HEK293 (cell line): ENCODE results near the gene CD83.

Source experiments
- CTCF ChIA-PET: fragments of 350-600 bp; formaldehyde crosslinking; extraction: SDS; loops from one replicate; lab custom pipeline; 2021; ENCODE audit warnings: antibody characterized with exemption; lab: Yijun Ruan, JAX
- POLR2A ChIA-PET: fragments of 300-600 bp; formaldehyde crosslinking; extraction: SDS; loops from one replicate; lab custom pipeline; 2020; ENCODE audit warnings: antibody characterized with exemption, inconsistent platforms; lab: Yijun Ruan, JAX
- H3K27ac ChIP-seq: fragments of 200-500 bp; sonication (Bioruptor generic); 2 replicates; pipeline ENCODE4 v1.5.1; 2014; ENCODE audit warnings: low read depth, low read length, control low read depth, inconsistent platforms; ENCODE audit errors: extremely low read depth
- H3K36me3 ChIP-seq, 2 experiments: fragments of 200-500 bp in 1 of 2; sonication (Bioruptor generic) in 1 of 2; 1 replicate in 1 of 2; 2 replicates in 1 of 2; pipeline ENCODE4 v1.5.1; 2014 to 2017; ENCODE audit warnings: inconsistent platforms in 2 of 2, low read length in 2 of 2; ENCODE audit not compliant: control insufficient read depth in 2 of 2, insufficient read depth in 1 of 2
- H3K4me1 ChIP-seq: fragments of 200-500 bp; sonication (Bioruptor generic); 2 replicates; pipeline ENCODE4 v1.5.1; 2014; ENCODE audit warnings: mild to moderate bottlenecking, low read length, inconsistent platforms; ENCODE audit not compliant: control insufficient read depth, insufficient read depth
- H3K4me3 ChIP-seq: 2 replicates; pipeline ENCODE4 v1.5.1; 2011; ENCODE audit warnings: low read depth, mild to moderate bottlenecking, control low read depth, low read length, moderate library complexity
- H3K9me3 ChIP-seq: fragments of 200-500 bp; sonication (Bioruptor generic); 2 replicates; pipeline ENCODE4 v1.5.1; 2014; ENCODE audit warnings: low read depth, low read length, inconsistent platforms; ENCODE audit not compliant: control insufficient read depth, insufficient read depth
- ATF2 ChIP-seq: fragments of 450-650 bp; formaldehyde crosslinking; IDR thresholded peaks from 2 replicates; pipeline ENCODE4 v1.5.1; 2016; ENCODE audit warnings: missing biosample characterization, missing genetic modification characterization, low read depth
- HOXD13 ChIP-seq: sonication (generic); formaldehyde crosslinking; IDR thresholded peaks from 2 replicates; pipeline ENCODE4 v1.8.0; 2022; ENCODE audit warnings: missing genetic modification reagents, borderline replicate concordance
- KLF9 ChIP-seq: fragments of 450-650 bp; formaldehyde crosslinking; IDR thresholded peaks from 2 replicates; pipeline ENCODE4 v1.5.1; 2016; ENCODE audit warnings: missing biosample characterization, missing genetic modification characterization, low read depth
- PRDM1 ChIP-seq: fragments of 450-650 bp; formaldehyde crosslinking; IDR thresholded peaks from 2 replicates; pipeline ENCODE4; 2016; ENCODE audit warnings: missing biosample characterization, missing genetic modification characterization
- PRDM2 ChIP-seq: fragments of 450-650 bp; formaldehyde crosslinking; IDR thresholded peaks from 2 replicates; pipeline ENCODE4 v1.5.1; 2016; ENCODE audit warnings: missing biosample characterization, missing genetic modification characterization, borderline replicate concordance
- SETDB1 ChIP-seq: IDR thresholded peaks from one replicate; pipeline ENCODE4 v1.6.1; 2017; ENCODE audit warnings: mild to moderate bottlenecking, low read length, moderate library complexity, mixed read lengths; ENCODE audit not compliant: insufficient read length
- SP3 ChIP-seq: fragments of 450-650 bp; formaldehyde crosslinking; IDR thresholded peaks from 2 replicates; pipeline ENCODE4 v1.5.1; 2016; ENCODE audit warnings: missing biosample characterization, missing genetic modification characterization
- ZNF133 ChIP-seq: fragments of 450-650 bp; formaldehyde crosslinking; IDR thresholded peaks from 2 replicates; pipeline ENCODE4 v1.5.1; 2016; ENCODE audit warnings: missing biosample characterization, missing genetic modification characterization
- ZNF16 ChIP-seq: fragments of 450-650 bp; formaldehyde crosslinking; IDR thresholded peaks from 2 replicates; pipeline ENCODE4 v1.5.1; 2016; ENCODE audit warnings: low read depth, missing biosample characterization, missing genetic modification characterization
- ZNF214 ChIP-seq: fragments of 450-650 bp; formaldehyde crosslinking; IDR thresholded peaks from 2 replicates; pipeline ENCODE4 v1.5.1; 2017; ENCODE audit warnings: missing biosample characterization, mild to moderate bottlenecking, missing genetic modification characterization, borderline replicate concordance
- ZNF221 ChIP-seq: fragments of 450-650 bp; formaldehyde crosslinking; IDR thresholded peaks from 2 replicates; pipeline ENCODE4 v1.5.1; 2017; ENCODE audit warnings: missing biosample characterization, missing genetic modification characterization, borderline replicate concordance
- ZNF23 ChIP-seq: fragments of 450-650 bp; formaldehyde crosslinking; IDR thresholded peaks from 2 replicates; pipeline ENCODE4 v1.5.1; 2016; ENCODE audit warnings: missing biosample characterization, missing genetic modification characterization, borderline replicate concordance
- ZNF350 ChIP-seq: fragments of 450-650 bp; formaldehyde crosslinking; IDR thresholded peaks from 2 replicates; pipeline ENCODE4 v1.5.0; 2017; ENCODE audit warnings: missing biosample characterization, mild to moderate bottlenecking, missing genetic modification characterization
- ZNF362 ChIP-seq: fragments of 450-650 bp; formaldehyde crosslinking; IDR thresholded peaks from 2 replicates; pipeline ENCODE4 v1.5.1; 2016; ENCODE audit warnings: missing biosample characterization, missing genetic modification characterization
- ZNF391 ChIP-seq: fragments of 450-650 bp; formaldehyde crosslinking; IDR thresholded peaks from 2 replicates; pipeline ENCODE4 v1.5.1; 2016; ENCODE audit warnings: low read depth, missing biosample characterization, missing genetic modification characterization, borderline replicate concordance
- ZNF514 ChIP-seq: fragments of 450-650 bp; formaldehyde crosslinking; IDR thresholded peaks from 2 replicates; pipeline ENCODE4 v1.5.1; 2016; ENCODE audit warnings: missing biosample characterization, missing genetic modification characterization
- ZNF580 ChIP-seq: fragments of 450-650 bp; formaldehyde crosslinking; IDR thresholded peaks from 2 replicates; pipeline ENCODE4 v1.5.1; 2016; ENCODE audit warnings: missing biosample characterization, missing genetic modification characterization
- ZNF600 ChIP-seq: fragments of 450-650 bp; formaldehyde crosslinking; IDR thresholded peaks from 2 replicates; pipeline ENCODE4 v1.5.1; 2016; ENCODE audit warnings: missing biosample characterization, missing genetic modification characterization
- ZNF610 ChIP-seq: fragments of 450-650 bp; formaldehyde crosslinking; IDR thresholded peaks from 2 replicates; pipeline ENCODE4 v1.5.1; 2016; ENCODE audit warnings: missing biosample characterization, missing genetic modification characterization, borderline replicate concordance
- ZNF626 ChIP-seq: fragments of 450-650 bp; sonication (Bioruptor Pico); formaldehyde crosslinking; IDR thresholded peaks from 2 replicates; pipeline ENCODE4 v1.5.1; 2018; ENCODE audit warnings: missing biosample characterization, missing genetic modification characterization, inconsistent platforms
- ZNF677 ChIP-seq: fragments of 450-650 bp; IDR thresholded peaks from 2 replicates; pipeline ENCODE4 v1.5.0; 2018; ENCODE audit warnings: missing biosample characterization, mild to moderate bottlenecking, missing genetic modification characterization, moderate library complexity
- ZSCAN16 ChIP-seq: fragments of 450-650 bp; formaldehyde crosslinking; IDR thresholded peaks from 2 replicates; pipeline ENCODE4 v1.5.1; 2016; ENCODE audit warnings: missing biosample characterization, missing genetic modification characterization
- ZSCAN23 ChIP-seq: fragments of 450-650 bp; formaldehyde crosslinking; IDR thresholded peaks from 2 replicates; pipeline ENCODE4 v1.5.1; 2016; ENCODE audit warnings: missing biosample characterization, missing genetic modification characterization
- ZXDB ChIP-seq: fragments of 450-650 bp; formaldehyde crosslinking; IDR thresholded peaks from 2 replicates; pipeline ENCODE4 v1.5.1; 2016; ENCODE audit warnings: missing biosample characterization, missing genetic modification characterization

The CD83 gene

GRCh38 chr6:14110001-14110818 is 7.4 kb upstream of the CD83 start:
- Histone ChIP-seq H3K27ac (no peak overlapping the region), H3K9me3 (no peaks in the 10 kb centered on the region), H3K4me3 (no peak overlapping the region), H3K36me3 (no peaks in the 10 kb centered on the region), H3K4me1 (no peaks in the 10 kb centered on the region)
- ChIA-PET CTCF (interaction anchor here (0.6 to 1.1 kb wide), 7 partner anchors 27 to 1659 kb away, joined by 3 read pairs; no protein-coding TSS in a partner anchor), POLR2A (no interaction called here)
- TF ChIP-seq ZSCAN16 (tag by site-specific recombination) (no peak), ZNF214 (no peak), PRDM1 (no peak), ZNF350 (no peak), ZNF610 (tag by site-specific recombination) (no peak), SP3 (tag by site-specific recombination) (no peak), SETDB1 (no peak), HOXD13 (CRISPR knock-in tag) (no peak), ZNF391 (tag by site-specific recombination) (no peak), ZNF23 (tag by site-specific recombination) (no peak)

GRCh38 chr6:14113976-14114375 is 3.6 kb upstream of the CD83 start:
- H3K27ac ChIP-seq: no peak overlapping the region
- peaks cover 5% of the 10 kb centered on the region for H3K4me1 ChIP-seq
- CTCF ChIA-PET: no interaction called here
- no peak overlapping the region for H3K4me3 ChIP-seq
- no peaks in the 10 kb centered on the region for H3K36me3 ChIP-seq
- TF ChIP-seq ZNF362 (tag by site-specific recombination): no peak
- TF ChIP-seq PRDM2 (tag by site-specific recombination): no peak
- TF ChIP-seq ZNF600 (tag by site-specific recombination): no peak
- no peak for TF ChIP-seq ATF2 (tag by site-specific recombination)
- TF ChIP-seq ZNF580 (tag by site-specific recombination): no peak
- no peak for TF ChIP-seq ZNF221 (tag by site-specific recombination)
- TF ChIP-seq KLF9 (tag by site-specific recombination): no peak
- TF ChIP-seq ZSCAN23 (tag by site-specific recombination): no peak
- no peak for TF ChIP-seq ZNF16 (tag by site-specific recombination)
- no peak for TF ChIP-seq ZNF514 (tag by site-specific recombination)
- TF ChIP-seq ZNF133 (tag by site-specific recombination): no peak
- TF ChIP-seq ZNF677 (tag by site-specific recombination): no peak
- TF ChIP-seq ZXDB (tag by site-specific recombination): no peak
- TF ChIP-seq ZNF626 (tag by site-specific recombination): no peak
- TF ChIP-seq, all 188 proteins: peak for 0
- POLR2A ChIA-PET: no interaction called here
- no peaks in the 10 kb centered on the region for H3K9me3 ChIP-seq
